ENCODE results near the gene CASK. TPM values are rescaled to one million over a fixed set of nuclear protein-coding genes. Genes with fewer than 3 reads are reported as not detected.

Gene CASK
- total and polyA plus RNA-seq, 4 donors: 3.6 to 14.8 (median 6.2) TPM

GRCh38 chrX:41903544-41903943 is 19.8 kb downstream of the CASK start:
- Histone ChIP-seq H3K27me3 (ENCODE audit: control insufficient read depth in 4 of 4, insufficient read depth in 4 of 4, low read length in 3 of 4) (no peaks in the 10 kb centered on the region), H3K27ac (ENCODE audit: low read depth in 1 of 2, low read length in 2 of 2) (no peak overlapping the region), H3K4me1 (ENCODE audit: control insufficient read depth in 4 of 4, insufficient read depth in 4 of 4, low read length in 3 of 4) (no peaks in the 10 kb centered on the region), H3K9ac (ENCODE audit: low read depth in 1 of 2, low read length in 2 of 2) (no peak overlapping the region), H3K36me3 (ENCODE audit: control insufficient read depth in 4 of 4, insufficient read depth in 3 of 4, low read depth in 1 of 4, low read length in 3 of 4) (no peaks in the 10 kb centered on the region), H3K9me3 (ENCODE audit: control insufficient read depth in 4 of 4, low read length in 3 of 4) (peaks cover 0 to 1% (median 0%) of the 10 kb centered on the region in 4 donors), H3K4me3 (ENCODE audit: low read depth in 1 of 3, low read length in 3 of 3) (no peak overlapping the region)
- TF ChIP-seq TAF1 (conservative IDR thresholded peaks at IDR 0.05) (no peak), REST (IDR thresholded peaks at IDR 0.05) (no peak), HNF4A (conservative IDR thresholded peaks at IDR 0.05) (no peak), FOXA2 (IDR thresholded peaks at IDR 0.05) (no peak), FOXA1 (IDR thresholded peaks at IDR 0.05) (no peak)
- DNase-seq (ENCODE audit: low spot score): no peak
- 89% methylated on average over 1 of the region's 1 CpG for WGBS

GRCh38 chrX:41900321-41900720 is 23.0 kb downstream of the CASK start:
- TF ChIP-seq FOXA1 (IDR thresholded peaks at IDR 0.05) (no peak), RAD21 (IDR thresholded peaks at IDR 0.05) (no peak), EGR1 (IDR thresholded peaks at IDR 0.05; ENCODE audit: low read depth in 2 of 2) (no peak), SP1 (IDR thresholded peaks at IDR 0.05) (no peak), HNF4G (IDR thresholded peaks at IDR 0.05) (no peak), NR2F2 (IDR thresholded peaks at IDR 0.05) (no peak), CTCF (IDR thresholded peaks at IDR 0.05; ENCODE audit: low read depth, low read length, missing input control) (no peak), TAF1 (conservative IDR thresholded peaks at IDR 0.05) (no peak), ZBTB33 (IDR thresholded peaks at IDR 0.05) (no peak), REST (IDR thresholded peaks at IDR 0.05) (no peak), GABPA (IDR thresholded peaks at IDR 0.05 in 1 of 2, conservative IDR thresholded peaks at IDR 0.05 in 1 of 2) (no peak), FOXA2 (IDR thresholded peaks at IDR 0.05) (no peak), RXRA (IDR thresholded peaks at IDR 0.05) (no peak), HNF4A (conservative IDR thresholded peaks at IDR 0.05) (no peak), ATF3 (IDR thresholded peaks at IDR 0.05) (no peak), JUND (IDR thresholded peaks at IDR 0.05) (no peak)
- no peak for DNase-seq (ENCODE audit: low spot score)
- Histone ChIP-seq H3K4me1 (ENCODE audit: control insufficient read depth in 4 of 4, insufficient read depth in 4 of 4, low read length in 3 of 4) (no peaks in the 10 kb centered on the region), H3K27me3 (ENCODE audit: control insufficient read depth in 4 of 4, insufficient read depth in 4 of 4, low read length in 3 of 4) (no peaks in the 10 kb centered on the region), H3K4me3 (ENCODE audit: low read depth in 1 of 3, low read length in 3 of 3) (no peak overlapping the region), H3K27ac (ENCODE audit: low read depth in 1 of 2, low read length in 2 of 2) (no peak overlapping the region), H3K36me3 (ENCODE audit: control insufficient read depth in 4 of 4, insufficient read depth in 3 of 4, low read depth in 1 of 4, low read length in 3 of 4) (no peaks in the 10 kb centered on the region), H3K9ac (ENCODE audit: low read depth in 1 of 2, low read length in 2 of 2) (no peak overlapping the region), H3K9me3 (ENCODE audit: control insufficient read depth in 4 of 4, low read length in 3 of 4) (peaks cover 0 to 8% (median 2%) of the 10 kb centered on the region in 4 donors)
